Ureter (tissue), 1 donor: Measurements from ENCODE around the gene STPG1. TPM values are rescaled to one million over a fixed set of nuclear protein-coding genes. Genes with fewer than 3 reads are reported as not detected.

Experiments used
- DNase-seq: peaks from one replicate; pipeline ENCODE4 v3.0.0-alpha.2; 2020; ENCODE audit warnings: low spot score
- total RNA-seq: library from RNA; stranded (reverse); gene quantifications from one replicate; pipeline ENCODE4 v1.2.4, GENCODE V29; 2023
- donor health status: DM: yes; HTN: yes; CAD: no.

STPG1 gene
- total RNA-seq, 1 donor from 2014 or later = 23.8 TPM

DNA sequence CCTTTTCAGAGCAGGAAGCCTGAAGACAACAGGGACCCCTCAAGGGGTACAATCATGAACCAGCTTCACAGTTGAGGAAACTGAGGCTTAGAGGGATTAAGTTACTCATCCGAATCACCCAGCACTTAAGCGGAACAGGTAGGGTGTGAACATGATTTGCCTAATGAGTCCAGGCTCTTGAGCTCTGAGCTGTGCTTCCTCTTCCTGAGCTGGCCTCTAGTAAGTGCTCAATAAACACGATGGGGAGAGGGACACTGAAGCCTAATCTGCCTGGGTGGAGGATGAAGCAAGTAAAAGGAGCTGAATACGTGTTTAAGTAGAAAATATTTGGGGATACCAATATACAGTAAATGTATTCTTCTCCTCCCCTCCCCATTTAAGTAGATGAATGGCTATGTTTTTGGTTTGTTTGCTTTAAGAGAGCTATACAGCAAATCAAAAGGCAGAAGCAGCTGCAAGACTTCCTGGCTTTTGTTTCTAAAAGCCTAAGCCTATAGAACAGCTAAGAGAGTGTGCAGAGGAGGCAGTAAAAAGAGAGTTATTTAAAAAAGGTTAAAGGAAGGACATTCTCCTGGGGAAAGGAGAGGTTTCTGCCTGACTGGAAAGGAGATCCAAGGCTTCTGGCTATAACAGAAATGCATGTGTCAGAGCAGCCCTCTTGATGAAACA, 20.5 kb downstream of the STPG1 start:
- no peak for DNase-seq

DNA sequence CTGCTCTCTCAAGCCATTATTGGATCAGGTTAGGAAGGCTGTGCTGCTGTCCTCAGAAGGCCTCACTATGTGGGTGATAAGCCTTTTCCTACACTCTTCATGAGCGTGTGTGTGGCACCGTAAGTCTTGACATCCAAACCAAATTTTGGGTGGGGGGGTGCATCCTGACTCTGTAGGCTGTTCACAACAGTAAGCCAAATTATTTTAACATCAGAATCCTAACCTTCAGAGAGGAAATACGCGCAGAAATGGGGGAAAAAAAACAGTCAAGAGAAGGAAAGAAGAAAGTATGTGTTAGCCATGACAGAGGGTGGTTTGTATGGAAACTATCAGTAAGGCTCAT, 21.0 kb downstream of the STPG1 start:
- DNase-seq = no peak

DNA sequence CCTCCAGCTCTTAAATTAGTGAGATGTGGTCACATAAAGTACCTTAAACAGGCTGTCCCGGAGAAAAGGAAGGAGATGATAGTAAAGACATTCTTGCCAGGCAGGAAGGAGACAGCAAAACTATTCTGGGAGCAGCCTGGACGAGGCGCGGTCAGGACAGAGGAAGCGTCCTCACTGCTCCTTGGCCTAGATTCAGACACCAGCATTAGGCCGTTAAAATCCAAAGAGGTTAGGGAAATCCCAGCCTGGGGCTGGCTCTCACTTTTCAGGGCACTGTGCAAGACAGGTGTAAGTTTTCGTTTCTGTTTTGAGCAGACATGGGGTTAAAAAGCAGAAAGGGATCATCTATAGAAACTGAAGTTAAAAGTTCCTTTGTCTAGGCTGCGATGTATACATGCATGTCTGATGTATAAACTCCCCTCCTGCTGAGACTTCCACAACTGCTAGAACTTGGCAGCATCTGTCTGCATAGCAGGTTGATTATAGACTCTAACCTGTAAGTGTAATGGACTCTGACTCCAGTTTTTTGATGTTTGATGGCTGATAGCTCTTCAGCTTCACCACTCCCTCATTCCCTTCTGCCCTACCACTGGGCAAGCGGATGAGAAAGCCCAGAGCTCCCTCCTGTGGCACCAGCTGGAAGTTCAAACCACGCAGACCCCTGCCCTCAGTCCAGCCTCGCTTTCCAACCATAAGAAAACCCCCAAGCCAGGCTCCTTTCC, 21.5 kb downstream of the STPG1 start:
- DNase-seq = no peak

DNA sequence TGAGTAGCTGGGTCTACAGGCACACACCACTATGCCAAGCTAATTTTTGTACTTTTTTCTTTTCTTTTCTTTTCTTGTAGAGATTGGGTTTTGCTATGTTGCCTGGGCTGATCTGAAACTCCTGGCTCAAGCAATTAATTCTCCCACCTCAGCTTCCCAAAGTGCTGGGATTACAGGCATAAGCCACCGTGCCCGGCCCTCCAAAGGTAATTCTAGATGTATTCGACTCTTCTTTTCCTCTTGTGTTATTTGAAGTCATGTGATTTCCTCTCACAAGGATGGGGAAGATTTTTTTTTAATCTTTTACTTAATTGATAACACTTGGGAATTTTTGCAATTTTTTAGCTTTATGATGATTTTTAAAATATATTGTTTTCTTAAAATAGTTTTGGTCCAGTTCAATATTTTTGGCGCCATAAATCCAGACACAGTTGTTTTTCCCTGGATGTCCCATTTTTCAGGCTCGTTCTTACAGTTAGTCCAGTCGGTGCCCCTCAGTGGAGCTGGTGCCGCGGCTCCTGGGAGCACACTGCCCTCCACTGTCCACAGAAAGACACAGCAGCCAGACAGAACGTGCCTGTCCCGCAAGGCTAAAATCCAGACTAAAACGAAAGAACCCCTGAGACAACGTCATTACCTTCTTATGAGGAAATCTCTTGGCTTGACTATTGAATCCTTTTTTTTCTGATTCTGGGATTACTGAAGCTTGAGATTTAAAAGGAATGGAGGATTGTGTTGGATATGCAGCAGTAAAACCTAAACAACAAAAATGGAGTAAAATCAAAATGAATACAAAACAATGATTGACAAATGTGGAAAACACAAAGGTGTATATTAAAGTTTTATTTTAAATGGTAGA, 22.4 kb downstream of the STPG1 start:
- peak; percentile 85 for DNase-seq

DNA sequence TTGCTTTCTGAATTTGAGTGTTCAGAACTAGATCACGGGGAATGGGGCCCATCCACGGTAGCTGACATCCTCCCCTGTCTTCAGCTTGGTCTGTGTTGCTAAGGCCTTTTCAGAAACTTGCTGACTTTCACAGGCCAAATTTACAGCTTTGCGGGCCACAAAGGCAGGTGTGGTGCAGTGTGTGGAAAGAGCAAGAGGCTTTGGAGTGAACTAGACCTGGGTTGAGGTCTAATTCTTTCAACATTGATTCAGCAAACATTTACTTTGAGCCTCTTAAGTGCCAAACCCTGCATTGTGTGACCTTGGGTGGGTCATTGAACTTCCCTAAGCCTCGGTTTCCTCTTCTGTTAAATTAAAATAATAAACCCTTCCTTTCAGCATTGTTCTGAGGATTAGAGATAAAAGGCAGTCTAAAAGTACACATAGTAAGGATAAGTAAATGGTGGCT, 24.3 kb downstream of the STPG1 start:
- no peak for DNase-seq

DNA sequence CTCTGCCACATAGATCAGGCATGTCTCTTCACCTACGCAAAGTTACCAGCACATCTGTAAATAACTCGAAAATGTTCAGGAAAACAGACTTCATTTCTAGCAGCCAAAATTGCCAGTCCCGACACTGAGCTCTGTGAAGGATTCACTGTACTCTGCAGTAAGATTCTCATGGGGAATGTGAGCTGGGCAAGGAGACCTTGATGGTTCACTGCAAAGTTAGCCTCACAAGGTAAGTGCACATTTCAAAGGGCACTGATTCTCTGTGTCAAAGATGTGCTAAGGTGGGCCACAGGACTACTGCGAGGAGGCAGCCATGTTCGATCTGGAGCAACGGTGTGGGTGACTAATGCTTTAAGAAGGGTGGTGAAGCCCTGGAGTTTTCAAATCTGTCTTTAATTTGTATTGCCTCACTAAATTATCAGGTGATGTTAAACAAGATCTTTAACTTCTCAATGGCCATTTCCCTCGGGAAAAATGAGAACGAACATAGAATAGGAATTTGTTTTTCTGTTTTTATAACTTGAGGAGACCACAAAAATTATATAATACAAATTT, 25.2 kb downstream of the STPG1 start:
- DNase-seq = no peak

DNA sequence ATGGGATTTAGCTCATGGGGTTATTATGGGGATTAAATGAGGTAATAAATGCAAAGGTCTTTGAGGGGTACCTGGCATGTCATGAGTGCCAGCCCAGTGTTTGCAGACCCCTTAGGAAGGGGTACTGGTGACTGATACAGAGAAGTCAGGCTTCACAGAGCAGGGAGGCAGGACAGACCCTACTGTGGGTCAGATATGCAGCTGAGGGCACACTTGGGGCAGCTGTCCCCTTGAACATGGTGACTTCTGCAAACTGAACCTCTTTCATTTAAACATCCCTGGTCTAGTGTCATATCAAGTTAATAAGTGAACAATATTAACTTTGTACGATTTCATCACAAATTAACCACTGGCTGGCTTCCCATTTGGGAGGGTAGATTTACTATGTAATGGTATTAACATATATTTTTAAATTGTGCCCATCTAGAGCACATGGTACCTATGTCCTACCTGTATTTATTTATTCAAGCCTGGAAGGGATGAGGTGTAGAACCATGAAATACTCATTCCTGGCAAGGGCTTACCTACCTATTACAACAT, 25.9 kb downstream of the STPG1 start:
- no peak for DNase-seq

DNA sequence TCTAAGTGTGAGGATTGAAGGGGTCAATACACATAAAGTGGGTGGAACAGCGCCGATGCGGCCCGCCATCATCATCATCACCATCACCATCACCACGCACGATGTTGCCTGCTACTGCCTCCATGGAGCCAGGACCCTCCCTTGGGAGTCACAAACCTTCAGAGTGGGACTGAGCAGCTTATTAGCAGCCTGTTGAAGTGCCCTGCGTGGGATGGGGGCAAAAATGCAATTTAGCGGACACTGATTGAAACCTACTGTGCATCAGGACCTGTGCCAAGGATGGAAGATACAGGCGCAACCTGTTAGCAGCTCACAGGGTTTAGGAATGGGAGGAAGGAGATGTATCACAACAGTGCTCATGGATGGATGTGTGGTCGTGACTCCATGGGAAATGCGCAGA, 26.7 kb downstream of the STPG1 start:
- DNase-seq = no peak

DNA sequence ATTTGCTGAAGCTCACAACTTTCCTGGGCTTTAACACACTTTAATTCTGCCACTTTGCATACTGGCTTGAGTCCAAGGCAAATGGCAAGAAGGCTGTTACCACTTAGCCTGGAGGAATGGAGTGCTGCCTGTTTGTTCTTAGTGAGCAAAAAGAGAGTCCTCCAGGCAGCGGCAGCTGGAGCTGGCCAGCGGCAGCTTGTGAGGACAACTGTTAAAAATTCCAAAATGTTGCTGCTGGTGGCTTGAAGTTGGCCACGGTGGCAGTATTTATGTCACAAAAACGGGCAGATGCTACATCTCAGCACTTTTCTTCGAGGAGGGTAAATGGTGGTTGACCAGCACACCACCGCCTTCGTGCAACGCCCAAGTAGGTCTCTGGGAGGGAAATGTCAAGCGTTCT, 27.3 kb downstream of the STPG1 start:
- DNase-seq = no peak

DNA sequence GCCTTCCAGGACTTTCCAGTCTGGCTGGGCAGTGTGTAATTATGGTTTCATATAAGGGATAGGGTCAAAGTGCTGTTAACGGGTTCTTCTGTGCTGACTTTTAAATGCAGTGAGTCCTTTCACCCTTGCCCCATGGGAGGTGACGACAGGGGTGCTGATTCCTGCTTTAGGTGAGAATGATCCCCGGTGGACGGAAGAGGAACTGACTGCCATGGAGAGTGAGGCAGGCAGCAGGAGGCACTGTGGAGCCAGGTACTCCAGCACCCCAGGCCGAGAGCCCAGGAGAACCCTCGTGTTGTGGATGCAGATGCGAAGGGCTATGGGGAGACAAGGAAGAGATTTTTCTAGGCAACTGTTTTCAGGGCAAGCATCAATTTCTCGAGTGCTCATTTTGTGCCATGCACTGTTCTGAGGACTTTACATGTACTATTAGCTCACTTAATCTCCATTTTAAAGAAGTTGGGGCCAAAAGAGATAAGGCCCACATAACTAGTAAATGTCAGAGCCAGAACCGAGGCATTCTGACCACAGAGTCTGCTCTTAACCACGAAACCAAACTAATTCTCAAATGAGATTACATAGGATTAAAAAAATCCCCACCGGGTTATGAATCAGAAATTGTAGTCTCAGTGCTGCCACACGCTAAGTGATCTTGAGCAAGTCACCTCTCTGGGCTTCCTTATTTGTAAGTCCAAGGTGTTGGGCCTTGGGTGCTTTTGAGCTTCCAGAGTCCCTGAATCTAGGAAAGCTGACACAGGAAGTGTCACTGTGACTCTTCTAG, 28.2 kb downstream of the STPG1 start:
- DNase-seq = no peak

DNA sequence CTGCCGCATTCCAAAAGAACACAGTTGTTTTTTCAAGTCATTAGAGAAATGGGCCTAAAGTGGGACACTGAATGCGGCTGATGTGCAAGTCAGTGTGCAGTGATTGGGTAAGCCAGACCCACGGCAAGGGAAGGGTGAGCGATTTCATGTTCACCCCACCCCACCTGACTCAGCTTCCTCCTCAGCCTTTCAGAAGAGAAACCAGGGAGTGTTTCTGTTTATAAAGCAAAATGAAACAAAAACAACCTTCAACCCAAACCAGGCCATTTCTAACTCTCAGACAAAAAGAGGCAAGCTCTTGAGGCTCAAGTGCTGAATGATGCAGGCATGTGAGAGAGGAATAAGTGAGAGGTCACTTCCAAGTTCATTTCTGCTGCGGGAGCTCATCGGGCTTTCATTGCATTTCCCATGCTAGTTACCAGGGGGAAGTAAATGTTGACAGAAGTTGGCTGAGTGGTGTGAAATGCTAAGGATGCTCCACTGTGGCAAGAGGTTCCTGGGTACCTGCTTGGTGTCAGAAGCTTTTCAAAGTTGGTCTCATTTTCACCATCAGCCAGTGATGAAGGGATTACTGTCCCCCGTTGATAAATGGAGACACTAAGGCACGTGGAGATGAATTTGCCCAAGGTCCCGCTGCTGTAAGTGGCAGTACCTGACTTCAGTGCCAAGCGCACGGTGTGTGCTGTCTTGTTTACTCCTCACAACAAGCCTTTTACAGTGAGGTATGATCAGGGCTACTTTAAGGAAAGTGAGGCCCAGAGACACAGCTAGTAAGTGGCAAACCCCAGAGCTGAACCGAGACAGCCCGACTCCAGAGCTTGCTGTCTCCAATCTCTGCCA, 29.1 kb downstream of the STPG1 start:
- peak; percentile 73 for DNase-seq

DNA sequence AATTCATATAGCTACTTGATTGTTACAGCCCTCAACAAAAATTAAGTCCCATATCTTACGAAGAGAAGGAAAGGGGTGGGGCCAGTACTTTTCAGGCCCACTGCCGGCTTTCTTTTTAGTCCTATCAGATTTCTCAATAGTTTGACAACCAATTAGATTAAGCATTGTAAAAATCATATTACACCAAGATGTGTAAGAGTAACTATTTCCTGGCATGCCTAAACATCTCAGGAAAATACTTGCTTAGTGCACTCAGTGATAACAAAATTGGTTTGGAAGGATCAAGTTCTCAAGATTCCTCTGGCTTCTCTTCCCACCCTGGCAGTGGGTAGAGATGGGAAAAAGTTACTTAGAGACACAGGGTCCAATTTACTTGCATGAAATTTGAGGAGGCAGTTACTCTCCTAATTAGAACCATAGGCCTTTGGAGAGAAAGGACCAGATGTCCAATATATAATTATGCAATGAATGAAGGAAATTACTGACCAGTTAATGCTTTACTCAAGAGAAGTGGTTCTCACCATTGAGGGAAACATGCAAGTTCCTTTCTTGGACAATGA, 30.1 kb downstream of the STPG1 start:
- no peak for DNase-seq

DNA sequence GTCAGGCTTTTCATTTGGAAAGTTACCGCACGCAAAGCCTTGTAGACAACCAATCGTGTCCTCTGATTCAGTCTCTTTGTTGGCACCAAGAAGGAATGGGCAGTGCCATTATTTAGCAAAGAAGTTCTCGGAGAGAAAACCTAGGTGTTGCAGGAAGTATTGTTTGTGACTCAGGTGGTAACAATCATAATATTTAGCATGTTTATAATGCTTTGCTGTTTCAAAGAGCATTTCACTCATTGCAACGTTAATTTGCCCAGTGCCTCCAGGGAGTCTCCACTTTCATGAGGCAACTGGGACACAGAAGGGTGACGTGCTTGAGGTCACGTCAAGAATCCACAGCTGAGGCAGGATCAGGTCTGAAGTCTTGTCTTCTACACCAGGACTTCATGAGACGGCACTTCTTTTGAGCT, 31.4 kb downstream of the STPG1 start:
- no peak for DNase-seq

DNA sequence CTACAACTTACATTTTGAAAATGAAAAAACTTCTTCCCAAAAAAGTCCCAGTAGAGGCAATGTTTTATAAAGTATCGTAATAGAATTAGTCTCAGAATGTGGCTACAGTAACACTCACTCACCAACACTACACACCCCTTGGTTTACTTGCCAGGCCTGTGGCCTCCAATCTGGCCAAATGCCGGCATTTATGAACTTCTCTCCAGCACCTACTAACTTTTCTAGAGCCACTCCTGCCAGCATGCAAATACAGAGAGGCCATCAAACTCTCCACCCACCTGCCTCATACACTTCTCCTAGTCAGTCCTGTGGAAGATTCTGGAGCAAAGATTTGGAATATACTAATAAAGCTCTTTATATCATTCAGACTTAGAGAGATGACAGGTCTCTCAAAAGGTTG, 32.3 kb downstream of the STPG1 start:
- no peak for DNase-seq

DNA sequence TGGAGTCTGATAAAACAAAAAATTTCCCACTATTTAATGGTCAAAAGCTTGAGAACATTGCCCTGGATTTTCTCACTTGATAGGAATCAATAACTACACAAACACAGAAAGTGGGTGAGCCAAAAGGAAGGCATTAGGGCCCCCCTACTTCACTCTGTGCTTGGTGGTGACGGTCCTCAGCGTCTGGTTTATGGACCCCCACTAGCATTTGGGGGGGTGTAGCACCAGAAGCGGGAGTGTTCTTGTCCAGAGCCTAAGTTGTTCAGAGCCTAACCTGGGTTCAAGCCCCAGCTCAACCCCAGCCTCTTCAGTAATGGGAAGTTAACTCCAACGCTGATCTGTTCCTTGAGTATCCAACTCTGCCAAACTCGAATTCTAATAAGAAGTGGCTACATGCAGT, 33.1 kb downstream of the STPG1 start:
- DNase-seq = no peak

DNA sequence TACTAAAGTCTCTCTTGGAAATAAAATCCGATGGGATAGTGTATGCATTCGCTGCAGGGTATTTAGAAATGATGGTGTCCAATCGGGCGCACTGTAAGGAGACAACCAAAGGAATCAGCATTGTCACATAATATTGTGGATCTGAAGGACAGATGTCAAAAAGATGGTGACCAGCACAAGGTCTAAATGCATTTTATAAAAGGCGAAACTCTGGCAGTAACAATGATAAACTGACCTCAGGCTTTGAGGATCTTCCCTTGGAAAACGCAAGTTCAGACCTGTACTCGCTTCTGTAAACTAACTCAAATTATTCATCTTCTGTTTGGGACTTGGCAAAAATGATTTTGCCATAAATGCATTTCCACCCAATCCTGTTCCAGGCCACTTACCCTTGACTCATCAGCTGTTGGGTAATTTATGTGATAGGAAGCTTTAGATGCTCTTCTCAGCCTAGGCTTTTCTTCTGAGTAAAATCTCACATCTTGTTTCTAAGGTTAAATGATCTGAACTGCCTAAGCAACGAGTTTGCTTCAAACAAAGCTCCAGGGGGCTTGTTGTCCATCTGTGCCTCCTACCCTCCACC, 33.8 kb downstream of the STPG1 start:
- no peak for DNase-seq

DNA sequence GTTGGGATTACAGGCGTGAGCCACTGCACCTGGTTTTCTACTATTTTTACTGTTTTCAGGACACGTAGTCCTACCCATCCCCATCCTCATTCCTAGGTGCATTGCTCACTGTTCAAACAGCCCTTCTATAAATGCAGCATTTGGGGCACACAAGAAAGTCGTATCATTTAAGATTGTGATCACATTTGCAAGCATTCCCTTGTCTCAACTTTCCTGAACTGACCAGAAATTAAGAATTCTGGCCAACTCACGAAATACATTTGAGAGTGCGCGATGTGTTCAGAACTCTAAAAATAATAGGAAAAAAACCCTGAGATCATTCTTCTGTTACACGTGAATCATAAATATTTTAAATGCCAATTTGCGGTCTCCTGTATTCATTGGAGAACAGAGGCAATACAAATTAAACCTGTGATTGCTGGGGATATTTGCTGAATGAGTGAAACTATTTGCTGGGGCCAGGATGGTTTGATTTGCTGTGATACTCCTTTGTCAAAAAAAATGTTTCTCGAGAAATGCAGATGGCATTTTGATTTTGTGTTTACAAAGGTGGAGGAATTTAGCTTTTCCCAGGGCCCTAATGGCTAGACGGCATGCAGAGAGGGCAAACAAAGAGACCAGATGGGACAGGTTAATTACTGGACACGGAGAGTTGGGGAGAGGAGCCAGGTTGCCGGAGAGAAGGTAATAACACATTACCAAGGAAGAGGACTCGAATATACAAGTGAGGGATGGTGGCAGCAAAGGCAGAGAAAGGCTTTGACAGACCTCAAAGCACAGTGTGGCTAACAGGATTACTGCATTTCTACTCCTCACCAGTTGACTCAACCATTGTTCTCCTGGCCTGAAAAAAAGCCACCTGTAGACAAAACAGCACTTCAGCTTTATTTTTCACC, 38.4 kb downstream of the STPG1 start:
- DNase-seq = peak; percentile 44

DNA sequence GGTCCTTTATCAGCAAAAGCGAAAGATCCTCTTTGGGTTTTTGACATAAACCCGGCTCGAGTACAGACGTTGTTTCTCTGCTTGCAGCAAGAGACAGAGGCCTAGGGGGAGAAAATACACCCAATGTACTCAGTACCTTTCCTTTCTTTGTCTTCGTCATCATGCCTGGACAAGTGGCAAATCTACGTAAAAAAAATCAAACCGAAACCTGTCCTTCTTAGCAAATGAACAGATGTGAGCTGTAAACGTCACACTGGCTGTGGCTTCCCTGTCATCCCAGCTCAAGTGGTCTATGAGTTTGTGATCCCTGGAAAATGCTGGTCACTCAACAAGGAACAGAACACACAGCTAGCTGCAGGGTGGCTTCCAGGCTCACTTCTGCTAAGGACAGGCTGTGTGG, 39.9 kb downstream of the STPG1 start:
- no peak for DNase-seq

DNA sequence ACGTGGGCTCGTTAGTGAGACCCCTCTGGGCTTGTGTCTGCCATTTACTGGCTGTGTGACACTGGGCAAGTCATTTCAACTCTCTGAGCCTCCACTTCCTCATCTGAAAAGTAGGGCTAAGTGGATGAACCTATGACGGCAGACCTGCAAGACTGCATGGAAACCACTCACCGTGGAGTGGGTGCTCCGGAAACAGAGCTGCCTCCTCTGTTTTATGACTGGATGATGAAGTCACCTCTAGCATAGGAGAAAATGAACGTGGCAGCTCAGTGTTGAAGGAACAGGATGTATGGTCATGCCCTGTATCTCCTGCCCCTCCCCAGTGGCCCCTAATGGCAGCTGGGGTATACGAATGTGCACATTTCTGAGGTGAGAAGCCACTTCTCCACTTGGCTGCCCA, 40.5 kb downstream of the STPG1 start:
- DNase-seq = no peak
